ENCODE measurements around the gene FILIP1L.

The FILIP1L gene

DNA sequence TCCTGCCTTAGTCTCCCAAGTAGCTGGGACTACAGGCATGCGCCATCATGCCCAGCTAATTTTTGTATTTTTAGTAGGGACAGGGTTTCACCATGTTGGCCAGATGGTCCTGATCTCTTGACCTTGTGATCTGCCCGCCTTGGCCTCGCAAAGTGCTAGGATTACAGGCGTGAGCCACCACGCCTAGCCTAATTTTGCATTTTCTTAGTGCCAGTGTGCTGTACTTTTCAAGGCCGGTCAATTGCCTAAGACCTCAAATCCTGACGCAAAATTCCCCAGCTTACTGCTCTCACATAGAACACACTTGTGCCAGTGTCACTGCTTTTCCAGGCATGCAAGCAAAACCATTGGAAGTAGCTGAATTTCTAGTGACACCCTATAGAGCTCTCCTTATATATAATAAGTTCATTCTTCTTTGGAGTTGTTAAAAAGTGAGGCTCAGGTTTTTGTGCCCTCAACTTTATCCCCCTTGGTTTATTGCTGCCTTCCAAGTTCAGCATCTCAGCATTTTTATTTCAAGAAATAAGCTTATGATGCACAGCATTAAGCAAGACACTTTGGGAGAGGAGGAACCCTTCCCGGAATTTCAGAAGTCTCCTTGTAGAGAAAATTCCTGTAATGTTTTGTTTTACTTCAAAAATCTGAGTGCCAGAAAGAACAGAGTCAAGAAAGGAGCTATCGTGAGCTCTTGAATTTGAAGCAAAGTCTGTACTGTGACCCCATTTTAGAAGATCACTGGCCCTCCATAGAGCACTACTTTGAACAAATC, 93.2 kb downstream of the FILIP1L start:
- no peak overlapping the region for H3K4me3 ChIP-seq (ENCODE audit: low read length)
- no peak for TF ChIP-seq ZNF274 (IDR thresholded peaks at IDR 0.05; ENCODE audit: low read depth, low read length)

DNA sequence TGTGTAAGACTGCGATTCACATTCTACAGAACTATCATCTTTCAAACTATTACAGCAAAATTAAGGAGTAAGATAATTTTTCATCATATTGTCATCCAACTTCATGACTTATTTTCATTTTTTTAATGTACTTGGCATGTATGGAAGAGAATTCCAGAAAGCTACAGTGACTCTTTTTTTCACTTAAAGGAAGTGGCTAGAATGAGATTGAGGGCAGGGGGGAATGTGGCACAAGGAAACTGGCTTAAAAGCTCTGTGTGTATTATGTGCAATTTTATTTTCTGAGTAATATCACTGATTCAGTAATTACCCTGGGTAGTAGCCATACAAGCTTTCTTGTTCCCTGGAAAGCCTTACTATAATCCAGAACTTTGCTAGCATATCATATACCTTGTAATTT, 94.6 kb downstream of the FILIP1L start:
- TF ChIP-seq ZNF274 (IDR thresholded peaks at IDR 0.05; ENCODE audit: low read depth, low read length) = no peak
- no peak overlapping the region for H3K4me3 ChIP-seq (ENCODE audit: low read length)

DNA sequence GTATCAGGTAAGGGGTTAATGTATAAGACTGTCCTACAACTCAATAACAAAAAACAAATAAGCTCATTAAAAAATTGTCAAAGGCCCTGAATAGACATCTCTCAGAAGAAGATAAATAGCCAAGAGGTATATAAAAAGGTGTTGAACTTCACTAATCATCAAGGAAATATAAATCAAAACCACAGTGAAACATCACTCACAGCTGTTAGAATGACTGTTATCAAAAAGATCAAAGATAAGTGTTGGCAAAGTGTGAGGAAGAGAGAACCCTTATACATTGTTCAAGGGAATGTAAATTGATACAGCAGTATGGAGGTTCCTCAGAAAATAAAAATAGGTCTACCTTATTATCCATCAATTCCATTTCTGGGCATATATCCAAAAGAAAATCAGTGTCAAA, 95.5 kb downstream of the FILIP1L start:
- no peak for TF ChIP-seq ZNF274 (IDR thresholded peaks at IDR 0.05; ENCODE audit: low read depth, low read length)

DNA sequence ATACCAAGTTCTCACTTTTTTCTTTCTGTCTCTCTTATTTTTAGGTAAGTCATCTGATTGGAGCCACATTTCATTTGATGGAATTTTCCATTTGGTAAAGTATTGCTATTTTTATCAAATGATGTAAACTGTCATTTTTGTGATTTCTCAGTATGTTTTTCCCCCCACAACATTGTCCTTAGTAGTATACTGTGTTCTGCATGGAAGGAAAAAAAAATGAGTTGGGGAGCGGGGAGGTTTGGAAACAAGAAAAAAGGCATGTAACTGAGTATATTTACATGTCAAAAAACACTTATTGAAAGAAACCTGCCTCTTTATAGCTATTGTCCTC, 104.2 kb downstream of the FILIP1L start:
- H3K4me3 ChIP-seq (ENCODE audit: low read length) = no peak overlapping the region
- TF ChIP-seq ZNF274 (IDR thresholded peaks at IDR 0.05; ENCODE audit: low read depth, low read length) = no peak

More for the DNA sequence above, 95.5 kb downstream of the FILIP1L start:
- no peak overlapping the region for H3K4me3 ChIP-seq (ENCODE audit: low read length)

DNA sequence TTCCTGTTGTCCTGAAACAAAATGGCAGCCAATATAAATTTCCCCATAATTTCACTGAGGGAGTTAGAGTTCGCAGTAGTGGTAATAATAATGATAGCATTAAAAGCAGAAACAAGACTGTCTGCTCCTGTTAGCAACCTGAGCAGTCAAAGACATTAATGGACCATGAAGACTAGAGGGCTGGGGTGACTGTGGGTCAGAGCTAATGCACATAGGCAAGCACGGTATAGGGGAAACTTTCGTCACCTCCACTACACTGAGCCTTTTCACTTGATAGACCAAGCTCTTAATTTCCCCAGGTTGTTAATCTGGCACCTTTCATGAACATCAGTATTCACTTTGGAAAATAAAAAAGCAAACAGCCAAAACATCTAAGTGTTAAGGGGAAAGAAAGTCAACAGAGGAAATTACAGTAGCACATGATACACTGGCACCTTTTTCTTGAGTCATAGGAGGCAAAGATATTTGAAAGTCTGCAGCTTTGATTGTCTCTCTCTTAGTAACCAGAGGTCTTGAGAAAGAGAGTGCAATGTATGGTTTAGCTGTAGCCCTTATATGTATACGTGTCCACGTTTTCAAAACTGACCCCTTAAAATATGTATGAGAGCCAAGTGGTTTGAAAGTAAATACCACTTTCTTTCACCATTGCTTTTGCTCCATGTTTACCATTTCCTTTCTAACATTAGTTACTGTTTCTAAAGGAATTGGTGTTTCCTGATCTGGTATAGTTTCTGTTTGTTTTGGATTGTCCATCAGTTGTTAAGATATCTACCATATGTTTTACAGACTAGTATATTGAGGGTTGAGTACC, 104.8 kb downstream of the FILIP1L start:
- no peak overlapping the region for H3K4me3 ChIP-seq (ENCODE audit: low read length)
- no peak for TF ChIP-seq ZNF274 (IDR thresholded peaks at IDR 0.05; ENCODE audit: low read depth, low read length)

DNA sequence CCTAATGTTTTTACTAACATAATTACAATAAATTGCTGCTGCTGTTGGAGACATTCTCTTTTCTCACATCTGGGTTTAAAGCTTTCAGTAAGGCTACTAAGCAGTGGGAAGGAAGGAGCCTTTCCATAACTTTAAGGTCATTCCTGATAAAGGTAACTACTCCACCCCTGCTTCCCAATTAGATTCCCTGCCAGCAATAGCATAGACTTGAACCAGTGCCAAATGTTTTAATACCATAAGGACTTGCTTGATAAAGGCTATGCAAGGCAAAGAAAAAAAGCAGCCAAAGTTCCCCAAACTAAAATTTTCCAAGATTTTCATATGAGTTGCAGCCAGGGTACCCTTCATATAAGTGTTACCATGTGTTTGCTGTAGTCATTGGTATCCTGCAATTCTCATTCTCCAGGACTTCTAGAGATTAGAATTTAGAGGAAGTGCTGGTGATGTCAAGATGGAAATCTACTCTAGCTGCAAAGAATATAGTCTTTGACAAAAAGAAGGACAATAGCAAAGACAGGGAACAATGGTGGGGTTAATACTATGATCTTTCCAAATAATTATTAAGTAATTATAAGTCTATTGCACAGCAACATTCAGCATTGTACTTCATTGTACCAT, 106.1 kb downstream of the FILIP1L start:
- no peak for TF ChIP-seq ZNF274 (IDR thresholded peaks at IDR 0.05; ENCODE audit: low read depth, low read length)
- H3K4me3 ChIP-seq (ENCODE audit: low read length) = no peak overlapping the region

DNA sequence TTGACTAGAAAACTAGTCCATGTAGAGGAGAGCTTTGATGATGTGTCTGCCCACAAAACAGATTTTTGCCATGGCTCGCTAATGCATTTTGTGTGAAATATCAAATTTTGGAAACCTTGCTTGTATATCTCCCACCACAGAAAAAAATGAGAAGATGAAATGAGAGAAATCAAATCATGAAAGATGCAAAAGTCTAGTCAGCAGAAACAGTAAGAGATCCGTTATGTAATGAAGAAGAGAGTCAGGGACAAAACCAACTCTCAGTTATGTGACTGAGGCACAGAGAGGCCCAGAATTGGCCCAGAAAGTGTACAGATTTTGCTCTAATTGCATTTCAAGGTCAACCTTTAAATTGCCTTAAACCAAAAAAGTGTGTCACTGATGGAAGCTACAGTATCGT, 107.0 kb downstream of the FILIP1L start:
- no peak for TF ChIP-seq ZNF274 (IDR thresholded peaks at IDR 0.05; ENCODE audit: low read depth, low read length)
- H3K4me3 ChIP-seq (ENCODE audit: low read length) = no peak overlapping the region

DNA sequence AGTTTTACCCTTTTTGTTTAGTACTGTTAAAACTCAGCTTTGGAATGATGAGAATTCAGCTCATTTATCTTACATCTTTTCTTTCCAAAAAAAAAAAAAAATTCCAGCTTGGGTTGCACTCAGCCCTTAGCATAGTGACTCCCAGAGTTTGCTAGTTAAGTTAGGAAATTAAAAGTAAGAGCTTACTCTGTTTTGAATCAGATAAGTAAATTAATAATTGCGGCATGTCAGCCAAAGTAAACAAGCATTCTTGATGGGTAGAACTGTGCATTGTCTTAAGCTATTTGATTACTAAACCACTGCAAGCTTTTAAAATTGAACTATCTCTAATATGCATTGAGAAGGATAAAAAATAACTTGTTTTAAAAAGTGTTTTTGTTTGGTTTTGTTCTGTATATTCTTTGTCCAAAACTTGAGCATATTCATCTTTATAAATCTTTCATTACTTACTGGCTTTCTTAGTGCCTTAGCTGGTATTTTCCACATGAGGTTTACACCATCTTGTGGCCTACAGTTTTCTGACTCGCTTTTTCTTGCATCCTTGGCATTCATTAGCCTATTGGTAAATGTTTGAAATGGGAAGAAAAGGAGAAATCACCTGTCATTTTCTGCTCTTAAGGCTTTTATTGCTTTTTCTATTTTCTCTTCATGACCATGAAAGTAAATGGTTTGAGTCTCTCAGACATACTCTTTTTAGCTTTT, 107.6 kb downstream of the FILIP1L start:
- H3K4me3 ChIP-seq (ENCODE audit: low read length) = no peak overlapping the region
- TF ChIP-seq ZNF274 (IDR thresholded peaks at IDR 0.05; ENCODE audit: low read depth, low read length) = no peak

DNA sequence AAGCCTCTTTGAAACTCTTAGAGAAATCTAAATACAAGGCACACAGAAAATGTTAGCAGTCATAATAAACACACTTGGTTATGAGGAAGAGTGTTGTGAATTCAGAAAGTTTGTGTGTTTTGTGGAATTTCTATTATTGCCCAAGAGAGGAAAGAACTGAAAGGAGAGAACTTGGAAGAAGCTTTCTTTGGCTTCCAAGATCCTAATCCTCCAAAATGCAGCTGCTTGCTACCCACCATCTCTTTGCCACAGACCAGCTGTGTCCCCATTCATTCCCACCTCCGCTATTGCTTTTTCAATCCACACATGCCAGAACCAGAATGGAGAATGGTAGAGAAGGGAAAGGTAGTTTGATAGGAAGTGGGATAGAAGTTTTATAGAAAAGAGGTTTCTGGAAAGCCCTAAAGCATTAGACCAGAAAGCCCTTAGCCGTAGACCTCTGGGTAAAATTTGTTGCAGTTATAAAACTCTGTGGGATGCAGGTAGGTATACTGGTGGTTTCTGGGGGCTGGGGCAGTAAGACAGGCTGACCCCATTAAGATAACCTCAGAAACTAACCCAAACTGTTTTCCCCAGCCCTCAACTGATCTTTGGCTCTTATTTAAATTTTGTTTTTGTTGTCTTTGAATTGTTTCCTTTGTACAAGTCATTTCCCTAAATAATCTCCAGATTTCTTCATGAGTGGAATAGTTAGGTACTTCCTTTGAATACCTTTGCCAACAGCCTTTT, 108.5 kb downstream of the FILIP1L start:
- H3K4me3 ChIP-seq (ENCODE audit: low read length) = no peak overlapping the region
- TF ChIP-seq ZNF274 (IDR thresholded peaks at IDR 0.05; ENCODE audit: low read depth, low read length) = no peak

DNA sequence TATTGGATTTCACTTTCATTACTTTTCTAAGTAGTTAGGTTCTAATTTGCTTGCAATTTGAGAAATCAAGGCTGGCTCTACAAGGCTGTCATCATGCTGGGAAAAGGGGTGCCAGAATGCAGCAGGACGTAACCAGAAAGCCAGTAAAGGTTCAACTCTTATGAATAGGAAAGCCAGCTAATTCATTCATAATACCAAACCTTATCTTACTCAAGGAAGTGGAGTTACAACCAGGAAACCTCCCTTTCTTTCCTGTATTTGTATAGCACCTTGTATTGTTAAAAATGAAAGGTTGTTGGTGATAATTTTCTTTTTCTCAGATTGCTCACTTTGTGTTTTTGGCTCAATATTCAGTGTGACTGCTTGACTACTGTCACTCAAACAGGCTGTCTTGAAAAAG, 109.4 kb downstream of the FILIP1L start:
- H3K4me3 ChIP-seq (ENCODE audit: low read length) = no peak overlapping the region
- TF ChIP-seq ZNF274 (IDR thresholded peaks at IDR 0.05; ENCODE audit: low read depth, low read length) = no peak

DNA sequence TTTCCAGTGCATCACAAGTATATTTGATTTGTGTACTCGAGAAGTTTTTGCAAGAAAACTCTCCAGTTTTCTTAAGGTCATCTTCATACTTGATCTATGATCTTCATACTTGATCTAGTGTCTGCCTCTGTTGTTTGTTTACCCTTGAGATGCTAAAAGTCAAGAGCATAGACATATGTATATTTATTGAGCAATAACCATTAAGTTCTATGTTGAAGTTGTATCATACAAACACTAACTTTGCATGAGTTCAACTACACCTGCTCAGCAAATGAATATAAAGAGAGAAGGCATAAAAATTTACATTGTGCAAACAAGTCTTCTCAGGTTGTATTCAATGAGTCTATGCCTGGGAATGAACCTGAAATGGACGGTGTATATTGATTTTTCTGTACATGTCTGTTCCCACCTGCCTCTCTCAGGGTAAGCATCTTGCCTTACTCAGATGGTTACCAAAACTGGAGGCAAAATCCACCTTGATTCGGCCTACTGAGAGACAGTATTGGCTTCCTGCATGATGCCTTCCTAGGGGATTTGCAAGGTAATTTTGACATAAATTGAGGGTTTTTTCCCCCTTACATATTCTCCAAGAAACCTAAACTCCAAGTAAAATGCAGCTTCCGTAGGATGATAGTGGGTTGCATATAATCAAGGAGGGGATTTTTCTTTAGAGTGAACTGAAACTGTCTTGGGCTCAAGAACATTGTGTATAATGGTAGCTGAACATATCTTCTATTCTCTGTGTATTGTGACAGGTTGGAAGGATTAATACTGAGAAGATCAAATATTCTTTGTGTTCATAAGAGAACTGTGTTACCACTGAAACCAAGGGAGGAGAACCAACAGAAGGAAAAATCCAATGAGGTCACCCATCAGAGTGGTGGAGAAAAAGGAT, 110.4 kb downstream of the FILIP1L start:
- no peak for TF ChIP-seq ZNF274 (IDR thresholded peaks at IDR 0.05; ENCODE audit: low read depth, low read length)
- no peak overlapping the region for H3K4me3 ChIP-seq (ENCODE audit: low read length)

DNA sequence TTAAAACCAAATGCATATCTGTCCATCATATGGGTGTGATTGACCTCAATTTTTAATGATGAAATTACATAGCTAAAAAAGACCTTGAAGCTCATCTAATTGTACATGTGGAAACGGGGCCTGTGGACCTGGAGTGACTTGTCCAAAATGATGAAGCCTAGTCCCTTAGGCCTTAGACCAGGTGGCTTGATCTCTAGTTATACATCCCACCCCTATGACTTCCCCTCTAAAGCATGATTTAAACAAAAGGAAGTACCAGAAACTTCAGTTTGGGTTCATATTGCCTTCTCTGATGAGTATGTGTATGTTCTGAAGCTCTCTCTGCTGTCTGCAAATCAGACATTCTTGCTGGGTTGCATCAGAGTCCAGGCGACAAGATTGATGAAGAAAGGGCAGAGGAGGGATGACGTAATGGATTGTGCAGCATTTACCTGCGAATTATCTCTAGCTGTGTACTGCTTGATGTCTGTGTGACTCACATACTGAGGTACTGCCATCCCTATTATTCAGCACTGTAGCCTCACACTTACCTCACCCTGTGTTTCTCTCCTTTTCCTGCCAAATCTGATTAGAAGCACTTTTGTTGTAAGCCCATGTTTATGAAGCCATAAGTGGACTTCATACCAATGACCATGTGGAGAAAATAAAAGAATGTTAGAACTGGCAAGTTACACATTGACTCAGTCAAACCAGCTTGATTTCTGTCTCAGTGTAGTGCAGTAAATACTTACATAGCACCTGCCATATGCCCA, 111.5 kb downstream of the FILIP1L start:
- no peak overlapping the region for H3K4me3 ChIP-seq (ENCODE audit: low read length)
- TF ChIP-seq ZNF274 (IDR thresholded peaks at IDR 0.05; ENCODE audit: low read depth, low read length) = no peak
